Measurements from ENCODE around the gene GRIN2A.

Gene GRIN2A

DNA sequence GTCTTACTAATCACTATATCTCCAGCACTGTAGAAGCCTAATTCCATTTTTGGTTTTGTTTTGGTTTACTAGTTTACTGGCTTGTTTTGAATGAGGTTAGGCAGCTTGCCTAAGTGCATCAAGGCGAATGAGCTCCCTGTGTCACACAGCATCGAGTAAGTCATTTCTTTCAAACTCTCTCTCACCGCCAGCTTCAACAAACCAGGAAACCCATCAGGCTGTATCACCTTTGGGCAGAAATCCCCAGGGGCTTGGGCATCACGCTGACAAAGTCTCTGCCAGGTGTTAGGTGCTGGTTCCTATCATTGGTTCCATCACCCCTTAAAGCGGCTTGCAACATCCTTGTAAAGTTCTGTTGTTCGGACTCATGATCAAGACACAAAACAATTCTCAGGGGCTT lies 226.6 kb downstream of the GRIN2A start:
- no peak for DNase-seq

DNA sequence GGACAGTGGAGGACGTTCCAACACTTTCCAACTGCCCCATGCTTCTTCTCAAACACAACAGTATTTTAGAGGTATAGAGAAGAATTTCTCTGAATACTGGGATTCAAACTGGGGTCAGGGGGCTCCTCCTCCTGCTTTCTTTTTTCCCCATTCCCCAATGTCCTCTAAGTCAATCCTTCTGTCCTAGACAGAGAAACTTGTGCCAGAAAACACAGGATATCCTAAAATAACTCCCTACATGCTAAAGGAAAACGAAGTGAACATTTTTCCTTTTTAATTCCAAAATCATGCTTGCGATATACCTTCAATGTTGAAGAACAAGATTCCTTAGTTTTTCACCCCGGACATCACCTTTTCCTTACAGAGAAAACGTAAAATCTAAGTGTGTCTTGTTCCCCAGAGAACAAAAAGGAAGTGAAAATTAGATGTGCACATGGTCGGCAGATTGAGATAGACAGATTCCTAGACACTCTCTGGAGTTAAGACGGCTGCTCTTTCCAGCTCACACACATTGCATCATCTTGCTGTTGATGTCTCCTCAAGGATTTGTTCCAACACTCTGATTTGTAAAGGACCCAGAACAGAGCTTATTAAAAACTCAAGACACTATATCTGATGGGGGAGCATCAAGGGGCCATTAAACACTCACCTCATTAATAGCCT lies 228.2 kb downstream of the GRIN2A start:
- no peak for DNase-seq

DNA sequence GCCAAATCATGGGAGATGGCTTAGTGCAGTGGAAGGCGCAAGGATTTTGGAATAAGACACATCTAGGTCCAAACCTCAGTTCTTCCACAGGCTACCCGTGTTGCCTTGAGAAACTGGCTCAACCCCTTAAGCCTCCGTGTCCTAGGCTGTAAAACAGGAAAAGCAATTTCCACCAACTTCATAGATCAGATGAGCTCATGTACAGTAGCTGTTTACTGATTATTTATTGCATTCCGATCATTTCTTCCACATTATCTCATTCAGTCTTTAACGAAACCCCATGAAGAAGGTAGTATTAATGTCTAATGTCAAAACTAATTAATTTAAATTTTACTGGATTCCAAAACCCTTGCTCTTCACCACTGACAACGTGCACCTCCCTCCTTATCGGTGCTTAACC lies 231.6 kb downstream of the GRIN2A start:
- no peak for DNase-seq

DNA sequence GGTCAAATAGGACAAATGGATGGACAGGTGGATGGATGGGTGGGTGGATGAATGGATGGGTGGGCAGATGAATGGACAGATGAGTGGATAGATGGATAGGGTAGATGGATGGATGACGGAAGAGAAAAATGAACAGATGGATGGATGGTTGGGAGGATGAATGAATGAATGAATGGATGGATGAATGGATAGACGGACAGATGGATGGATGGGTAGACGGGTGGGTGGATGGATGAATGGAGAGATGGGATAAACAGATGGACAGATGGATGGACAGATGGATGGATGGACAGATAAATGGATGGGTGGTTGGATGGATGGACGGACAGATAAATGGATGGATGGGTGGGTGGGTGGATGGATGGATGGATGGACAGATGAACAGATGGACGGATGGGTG lies 232.8 kb downstream of the GRIN2A start:
- no peak for DNase-seq

- DNase-seq, result no peak
These were observed 233.3 kb downstream of the GRIN2A start for GRCh38 chr16:9948933-9949332.

- no peak for DNase-seq
These were observed 236.1 kb downstream of the GRIN2A start for GRCh38 chr16:9946022-9946720.

DNA sequence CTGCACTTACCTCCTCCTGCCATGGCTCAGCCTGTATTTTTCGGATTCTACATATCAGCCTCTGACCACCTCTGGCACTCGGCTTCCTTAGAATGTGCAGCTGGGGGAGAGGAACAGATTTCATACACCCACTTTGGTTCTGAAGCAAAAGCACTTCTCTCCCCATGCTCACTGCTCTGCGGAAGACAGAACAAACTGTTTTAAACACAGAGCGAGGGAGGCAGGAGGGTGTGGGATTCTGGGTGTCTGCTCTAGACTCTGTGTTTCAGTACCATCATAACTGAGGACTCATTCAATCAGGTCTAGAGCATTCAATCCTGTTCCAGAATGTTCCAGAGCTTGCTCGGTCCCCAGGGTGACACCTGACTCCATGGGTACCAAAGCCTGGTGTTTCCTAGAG lies 239.1 kb downstream of the GRIN2A start:
- no peak for DNase-seq

- no peak for DNase-seq
These were observed 241.0 kb downstream of the GRIN2A start for GRCh38 chr16:9941245-9941644.

- DNase-seq, result no peak
These were observed 247.3 kb downstream of the GRIN2A start for GRCh38 chr16:9934723-9935508.

GRCh38 chr16:9932919-9933653 lies 249.1 kb downstream of the GRIN2A start:
- no peak for DNase-seq

- no peak for DNase-seq
These were observed 250.2 kb downstream of the GRIN2A start for GRCh38 chr16:9932000-9932399.

GRCh38 chr16:9929836-9930235 lies 252.4 kb downstream of the GRIN2A start:
- no peak for DNase-seq

DNA sequence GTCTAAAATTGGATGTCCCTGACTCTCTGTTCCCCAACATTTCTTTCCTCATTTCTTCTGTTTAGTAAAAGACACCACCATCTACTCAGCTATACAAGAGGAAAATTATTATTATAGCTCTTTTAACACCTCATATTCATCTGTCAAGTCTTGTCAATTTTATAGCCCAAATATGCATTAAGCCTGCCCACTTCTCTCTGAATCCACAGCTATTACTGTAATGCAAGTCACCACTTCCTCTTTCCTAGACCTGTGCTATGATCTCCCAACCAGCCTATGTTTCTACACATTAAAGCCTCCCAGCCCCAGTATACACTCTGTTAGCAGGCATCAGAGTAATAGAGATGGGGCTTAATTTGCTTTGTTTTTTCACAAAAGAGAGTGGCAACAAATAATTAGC lies 252.9 kb downstream of the GRIN2A start:
- DNase-seq, result no peak

- no peak for DNase-seq
These were observed 259.8 kb downstream of the GRIN2A start for GRCh38 chr16:9922441-9922840.

GRCh38 chr16:9921997-9922396 lies 260.2 kb downstream of the GRIN2A start:
- no peak for DNase-seq

- DNase-seq, result no peak
These were observed 262.8 kb downstream of the GRIN2A start for GRCh38 chr16:9919460-9919859.

GRCh38 chr16:9917691-9918090 lies 264.5 kb downstream of the GRIN2A start:
- no peak for DNase-seq

GRCh38 chr16:9913604-9914326 lies 268.5 kb downstream of the GRIN2A start:
- DNase-seq, result no peak

DNA sequence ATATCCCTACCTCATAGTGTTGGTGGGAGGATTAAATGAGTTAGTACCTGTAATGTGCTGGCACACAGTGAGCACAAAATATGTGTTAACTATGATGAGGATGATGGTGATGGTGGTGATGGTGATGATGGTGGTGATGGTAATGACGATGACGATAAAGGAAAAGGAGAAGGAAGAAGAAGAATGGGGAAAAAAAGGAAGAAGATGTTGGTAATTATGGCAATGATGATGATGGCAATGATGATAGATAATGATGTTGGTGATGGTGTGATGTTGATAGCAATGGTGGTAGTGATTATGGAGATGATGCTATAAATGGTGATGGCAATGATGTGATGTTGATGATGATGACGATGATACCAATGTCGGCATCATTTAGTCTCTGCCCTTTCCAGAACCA lies 270.2 kb downstream of the GRIN2A start:
- no peak for DNase-seq

DNA sequence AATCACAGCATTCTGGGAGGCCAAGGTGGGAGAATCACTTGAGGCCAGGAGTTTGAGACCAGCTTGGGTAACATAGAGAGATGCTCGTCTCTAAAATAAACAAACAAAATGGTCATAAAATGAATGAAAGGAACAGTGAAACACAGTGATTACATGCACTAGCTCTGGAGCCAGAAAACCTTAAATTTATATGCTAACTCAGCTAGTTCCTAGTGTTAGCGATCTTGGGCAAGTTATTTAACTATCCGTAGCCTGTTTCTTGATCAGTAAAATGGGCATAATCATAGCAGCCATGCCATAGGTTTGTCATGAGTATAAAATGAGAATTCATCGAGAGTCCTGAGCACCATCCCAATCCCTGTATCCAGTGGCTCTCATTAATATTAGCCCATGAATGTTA lies 271.0 kb downstream of the GRIN2A start:
- DNase-seq, result no peak

DNA sequence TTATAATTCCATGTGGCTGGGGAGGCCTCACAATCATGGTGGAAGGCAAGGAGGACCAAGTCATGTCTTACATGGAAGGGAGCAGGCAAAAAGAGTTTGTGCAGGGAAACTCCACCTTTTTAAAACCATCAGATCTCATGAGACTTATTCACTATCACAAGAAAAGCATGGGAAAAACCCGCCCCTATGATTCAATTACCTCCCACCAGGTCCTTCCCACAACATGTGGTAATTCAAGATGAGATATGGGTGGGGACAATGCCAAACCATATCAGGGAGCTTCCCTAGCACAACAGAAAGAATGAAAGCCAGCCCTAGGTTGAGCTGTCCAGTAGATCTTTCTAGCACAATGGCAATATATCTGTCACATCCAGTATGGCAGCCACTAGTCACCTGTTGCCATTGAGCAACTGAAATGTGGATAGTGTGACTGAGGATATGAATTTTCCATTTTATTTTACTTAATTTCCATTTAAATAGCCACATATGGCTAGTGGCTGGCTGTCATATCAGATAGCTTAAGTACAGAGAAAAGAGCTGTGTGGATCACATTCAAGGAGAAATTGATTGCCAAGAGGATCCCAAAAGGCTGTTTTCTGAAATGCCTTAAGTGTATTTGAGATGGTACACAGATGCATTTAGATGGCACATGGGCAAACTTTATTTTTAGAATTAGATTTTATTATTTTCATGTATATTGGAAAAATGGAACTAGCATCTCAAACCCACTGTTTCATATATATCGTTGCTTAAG lies 273.0 kb downstream of the GRIN2A start:
- no peak for DNase-seq

GRCh38 chr16:9908613-9909012 lies 273.6 kb downstream of the GRIN2A start:
- DNase-seq, result no peak
